Spleen (tissue), 11 donors: ENCODE data around the gene PRKAG3. TPM values are rescaled to one million over a fixed set of nuclear protein-coding genes. Genes with fewer than 3 reads are reported as not detected.
A peak's percentile ranks its signal among the peaks of the same experiment; 100 is the strongest.

ENCODE experiments used
- DNase-seq: peaks from one replicate; pipeline ENCODE4 v3.0.0-alpha.2; 2020
- H3K27ac ChIP-seq, 8 donors: fragments of 200-600 bp; sonication (generic) in 7 of 8; 1 replicate in 4 of 8; 2 replicates in 4 of 8; pipeline versions ENCODE4 v1.5.0 to v1.8.0; 2016 to 2021; ENCODE audit warnings: inconsistent platforms in 4 of 8, mild to moderate bottlenecking in 4 of 8, moderate library complexity in 1 of 8
- H3K27me3 ChIP-seq, 7 donors: fragments of 200-600 bp; sonication (generic) in 6 of 7; replicated peaks in 1 of 7; 1 replicate in 4 of 7; 2 replicates in 3 of 7; pipeline versions ENCODE4 v1.5.0 to v1.8.0; 2016 to 2021; ENCODE audit warnings: inconsistent platforms in 3 of 7, mild to moderate bottlenecking in 1 of 7
- H3K36me3 ChIP-seq, 6 donors: fragments of 200-600 bp; sonication (generic) in 5 of 6; 1 replicate in 4 of 6; 2 replicates in 2 of 6; pipeline versions ENCODE4 v1.5.0 to v1.8.0; 2016 to 2021; ENCODE audit warnings: inconsistent platforms in 2 of 6
- H3K4me1 ChIP-seq, 6 donors: fragments of 200-600 bp; sonication (generic) in 5 of 6; 1 replicate in 3 of 6; 2 replicates in 3 of 6; pipeline versions ENCODE4 v1.5.0 to v1.8.0; 2016 to 2021; ENCODE audit warnings: inconsistent platforms in 3 of 6
- H3K4me3 ChIP-seq, 8 donors: fragments of 200-600 bp; sonication (generic) in 7 of 8; 1 replicate in 4 of 8; 2 replicates in 4 of 8; pipeline versions ENCODE4 v1.5.0 to v1.8.0; 2016 to 2021; ENCODE audit warnings: inconsistent platforms in 4 of 8, mild to moderate bottlenecking in 4 of 8, moderate library complexity in 2 of 8
- H3K9me3 ChIP-seq, 8 donors: fragments of 200-600 bp; sonication (generic) in 7 of 8; 1 replicate in 4 of 8; 2 replicates in 4 of 8; pipeline versions ENCODE4 v1.5.0 to v1.8.0; 2016 to 2021; ENCODE audit warnings: inconsistent platforms in 4 of 8
- POLR2A ChIP-seq, 3 donors: fragments of 450-650 bp; IDR thresholded peaks; one replicate each; pipeline ENCODE4 v1.5.1; 2017; ENCODE audit warnings: antibody characterized with exemption in 3 of 3, mild to moderate bottlenecking in 1 of 3
- POLR2AphosphoS5 ChIP-seq, 3 donors: sonication (generic); formaldehyde crosslinking; IDR thresholded peaks; one replicate each; pipeline ENCODE4 v1.5.1; 2017; ENCODE audit warnings: antibody characterized with exemption in 3 of 3
- WGBS, 5 donors: extraction: QIAGEN DNeasy Blood & Tissue Kit in 3 of 5; methylation state at CpG; one replicate each; pipeline versions ENCODE4 v1.1.5 to v1.1.7; 2013 to 2018; 5-methylcytosine and 5-hydroxymethylcytosine counted together
- intact Hi-C: fragments of 100-400 bp; cut with DNase I; formaldehyde crosslinking; loops from one replicate; pipeline ENCODE4 v1.15.0; 2023; ENCODE audit warnings: low total_unique reads
- polyA plus RNA-seq, 3 donors: library from polyadenylated mRNA; stranded (reverse); fragments of 200-250 nt; gene quantifications; one replicate each; pipeline ENCODE4 v1.2.1, GENCODE V29; 2013
- total RNA-seq, 7 donors: library from RNA; depleted of rRNA in 3 of 7; stranded (reverse); fragments of >200 nt in 3 of 7; fragmentation: NEBNext Ultra II Directional in 4 of 7; extraction: Animal tissue kit (Norgen Biotek cat#: 25700) in 4 of 7; gene quantifications; one replicate each; pipeline versions ENCODE4 v1.1.0 to v1.2.1, GENCODE V29; 2016 to 2021
- TF ChIP-seq, protein P1 (sequence below), 11 experiments: fragments of 200-600 bp in 7 of 11; fragments of 450-650 bp in 4 of 11; sonication (generic) in 4 of 11; IDR thresholded peaks in 8 of 11; conservative IDR thresholded peaks in 3 of 11; 1 replicate in 7 of 11; 2 replicates in 4 of 11; pipeline versions ENCODE4 v1.4.0 to v1.8.0; 2016 to 2021; ENCODE audit warnings: antibody characterized with exemption in 11 of 11, inconsistent platforms in 4 of 11, mild to moderate bottlenecking in 1 of 11
- donor health status: healthy with polysubstance abuse.
- donor health status: DM: no; HTN: no; CAD: no; lungs with moderate emphysema.
- donor health status: DM: no; HTN: no; CAD: no.
- donor health status: Bipolar disorder and iron deficiency.
- donor health status: healthy.
- donor health status: DM: no; HTN: no; CAD: no.
- donor health status: DM: yes; HTN: yes; CAD: no.

PRKAG3 gene
- total and polyA plus RNA-seq, 10 donors, result not detected

DNA sequence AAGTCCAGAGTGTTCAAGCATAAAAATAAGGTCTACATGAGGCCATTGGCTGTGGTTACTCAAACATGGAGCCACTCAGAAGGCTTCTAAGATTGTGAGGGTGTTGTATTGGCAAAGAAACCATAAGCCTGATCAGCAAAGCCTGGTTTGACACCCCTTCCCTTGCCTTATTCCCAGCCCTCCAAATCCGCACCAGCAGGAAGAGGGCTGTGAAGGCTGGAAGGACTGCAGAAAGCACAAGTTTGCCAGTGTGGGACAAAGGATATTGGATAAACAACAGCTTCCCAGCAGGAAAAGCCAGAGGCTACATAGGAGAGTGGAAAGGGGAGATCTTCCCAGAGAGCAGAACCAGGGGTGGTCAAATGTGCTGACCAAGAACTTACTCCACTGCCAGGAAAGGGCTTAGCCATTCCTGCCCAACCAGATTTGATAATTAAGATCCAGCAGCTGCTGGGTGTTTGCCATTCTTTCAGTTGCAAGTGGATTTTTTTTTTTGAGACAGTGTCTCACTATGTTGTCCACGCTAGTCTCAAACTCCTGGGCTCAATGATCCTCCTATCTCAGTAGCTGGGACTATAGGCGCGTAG, 1.5 kb upstream of the PRKAG3 start:
- Histone ChIP-seq H3K36me3 (no peaks in the 10 kb centered on the region), H3K27me3 (peaks cover 0 to 75% (median 0%) of the 10 kb centered on the region in 7 donors), H3K4me1 (no peaks in the 10 kb centered on the region), H3K27ac (peak overlapping the region in 2 of 8 donors; percentile 22 to 60), H3K4me3 (no peak overlapping the region), H3K9me3 (peaks cover 0 to 14% (median 11%) of the 10 kb centered on the region in 8 donors)
- intact Hi-C loops, result no loop called here
- DNase-seq, result no peak
- TF ChIP-seq POLR2AphosphoS5 (IDR thresholded peaks at IDR 0.05) (no peak), POLR2A (IDR thresholded peaks at IDR 0.05) (no peak)
- TF ChIP-seq, protein P1, sequence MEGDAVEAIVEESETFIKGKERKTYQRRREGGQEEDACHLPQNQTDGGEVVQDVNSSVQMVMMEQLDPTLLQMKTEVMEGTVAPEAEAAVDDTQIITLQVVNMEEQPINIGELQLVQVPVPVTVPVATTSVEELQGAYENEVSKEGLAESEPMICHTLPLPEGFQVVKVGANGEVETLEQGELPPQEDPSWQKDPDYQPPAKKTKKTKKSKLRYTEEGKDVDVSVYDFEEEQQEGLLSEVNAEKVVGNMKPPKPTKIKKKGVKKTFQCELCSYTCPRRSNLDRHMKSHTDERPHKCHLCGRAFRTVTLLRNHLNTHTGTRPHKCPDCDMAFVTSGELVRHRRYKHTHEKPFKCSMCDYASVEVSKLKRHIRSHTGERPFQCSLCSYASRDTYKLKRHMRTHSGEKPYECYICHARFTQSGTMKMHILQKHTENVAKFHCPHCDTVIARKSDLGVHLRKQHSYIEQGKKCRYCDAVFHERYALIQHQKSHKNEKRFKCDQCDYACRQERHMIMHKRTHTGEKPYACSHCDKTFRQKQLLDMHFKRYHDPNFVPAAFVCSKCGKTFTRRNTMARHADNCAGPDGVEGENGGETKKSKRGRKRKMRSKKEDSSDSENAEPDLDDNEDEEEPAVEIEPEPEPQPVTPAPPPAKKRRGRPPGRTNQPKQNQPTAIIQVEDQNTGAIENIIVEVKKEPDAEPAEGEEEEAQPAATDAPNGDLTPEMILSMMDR (IDR thresholded peaks at IDR 0.05 in 8 of 11, conservative IDR thresholded peaks at IDR 0.05 in 3 of 11), result no peak
- 74 to 91% (median 84%) methylated on average over 4 of the region's 4 CpGs for WGBS, 5 donors

DNA sequence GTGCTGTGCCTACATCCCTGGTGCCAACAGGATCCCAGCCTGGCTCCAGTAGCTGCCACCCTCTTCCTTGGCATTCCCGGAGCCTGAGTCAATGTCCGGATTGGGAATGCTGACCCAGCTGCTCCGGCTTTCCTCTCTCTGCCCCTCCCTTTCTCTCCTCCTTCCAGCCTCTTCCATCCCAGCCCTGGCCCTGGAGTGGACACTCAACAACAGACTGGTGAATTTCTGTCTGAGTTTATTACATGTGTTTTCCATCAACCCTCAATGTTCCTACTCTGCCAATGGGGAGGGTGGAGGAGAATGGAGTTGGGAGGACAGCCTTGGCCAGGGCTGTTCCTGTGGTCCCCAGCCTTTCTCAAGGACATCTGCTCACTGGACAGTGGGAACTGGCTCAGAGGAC, 917 bp upstream of the PRKAG3 start:
- peak overlapping the region in 2 of 8 donors; percentile 22 to 60 for H3K27ac ChIP-seq
- WGBS, 5 donors, result 37 to 71% (median 61%) methylated on average over 3 of the region's 3 CpGs
- intact Hi-C loops, result no loop called here
- TF ChIP-seq, protein P1 (IDR thresholded peaks at IDR 0.05 in 8 of 11, conservative IDR thresholded peaks at IDR 0.05 in 3 of 11), result no peak
- TF ChIP-seq POLR2AphosphoS5 (IDR thresholded peaks at IDR 0.05) (no peak), POLR2A (IDR thresholded peaks at IDR 0.05) (no peak)
- H3K4me1 ChIP-seq, result no peaks in the 10 kb centered on the region
- H3K36me3 ChIP-seq, result no peaks in the 10 kb centered on the region
- no peak overlapping the region for H3K4me3 ChIP-seq
- peak; percentile 44 for DNase-seq
- peaks cover 0 to 81% (median 0%) of the 10 kb centered on the region in 7 donors for H3K27me3 ChIP-seq
- H3K9me3 ChIP-seq, result peaks cover 0 to 8% (median 6%) of the 10 kb centered on the region in 8 donors

DNA sequence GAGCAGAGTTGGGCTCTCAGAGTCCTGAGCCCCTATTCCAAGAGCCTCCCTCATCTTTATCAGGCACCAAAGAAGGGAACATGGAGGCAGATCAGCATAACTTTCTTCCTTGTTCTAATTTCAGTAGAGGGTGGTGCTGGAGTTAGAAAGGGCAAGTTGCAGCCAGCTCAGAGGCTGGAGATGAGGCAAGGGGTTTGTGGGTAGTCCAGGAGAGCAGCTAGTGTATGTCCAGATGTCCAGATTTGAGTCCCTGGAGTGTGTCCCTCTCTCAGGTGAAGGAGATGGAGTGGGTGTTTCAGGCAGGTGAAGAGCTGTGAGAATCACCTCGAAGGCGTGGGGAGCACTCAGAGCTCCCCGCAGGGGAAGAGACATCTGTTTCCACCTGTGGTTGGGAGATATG, 478 bp upstream of the PRKAG3 start:
- whole genome bisulfite sequencing, 5 donors, result 65 to 89% (median 71%) methylated on average over 3 of the region's 3 CpGs
- TF ChIP-seq POLR2A (IDR thresholded peaks at IDR 0.05) (no peak), POLR2AphosphoS5 (IDR thresholded peaks at IDR 0.05) (no peak)
- TF ChIP-seq, protein P1 (IDR thresholded peaks at IDR 0.05 in 8 of 11, conservative IDR thresholded peaks at IDR 0.05 in 3 of 11), result no peak
- intact Hi-C loops, result no loop called here

DNA sequence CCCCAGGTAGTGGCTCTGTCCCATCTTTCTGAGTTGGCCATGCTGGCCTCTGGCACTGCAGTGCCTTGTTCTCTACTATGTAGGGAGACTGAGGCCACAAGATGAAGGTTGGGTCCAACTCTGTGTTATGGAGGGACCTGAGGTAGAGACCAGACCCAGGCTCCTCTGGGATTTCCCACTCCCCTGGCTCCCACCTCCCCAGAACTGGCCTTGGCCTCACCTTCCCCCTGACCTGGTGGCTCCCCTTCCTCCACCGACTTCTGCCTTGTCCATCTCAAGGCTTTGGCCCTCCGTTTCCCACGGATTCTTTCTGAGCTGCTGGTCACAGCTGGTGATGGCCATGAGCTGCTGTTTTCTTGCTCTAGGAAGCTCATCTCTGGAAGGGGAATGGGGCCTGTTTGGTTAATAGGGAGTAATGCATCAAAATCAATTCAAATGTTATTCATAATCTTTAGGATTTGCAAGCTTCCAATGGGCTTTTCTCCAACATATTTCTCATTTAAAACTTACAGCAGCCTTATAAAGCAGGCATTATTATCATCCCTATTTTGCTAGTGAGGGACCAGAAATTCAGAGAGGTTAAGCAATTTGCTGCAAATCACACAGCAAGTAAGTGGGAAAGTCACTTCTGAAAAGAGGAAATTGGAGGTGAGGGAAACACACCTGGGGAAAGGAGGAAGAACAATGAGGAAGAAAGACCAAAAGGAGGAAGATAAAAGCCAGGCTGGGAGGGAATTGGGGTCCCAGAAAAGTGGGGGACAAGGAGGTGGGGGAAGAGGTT, 887 bp downstream of the PRKAG3 start:
- TF ChIP-seq POLR2A (IDR thresholded peaks at IDR 0.05) (no peak), POLR2AphosphoS5 (IDR thresholded peaks at IDR 0.05) (no peak)
- H3K27me3 ChIP-seq, result peaks cover 0 to 65% (median 0%) of the 10 kb centered on the region in 7 donors
- DNase-seq, result no peak
- 55 to 69% (median 65%) methylated on average over 3 of the region's 3 CpGs for WGBS, 5 donors
- no peaks in the 10 kb centered on the region for H3K9me3 ChIP-seq
- intact Hi-C loops, result no loop called here
- peaks cover 0 to 2% (median 0%) of the 10 kb centered on the region in 6 donors for H3K4me1 ChIP-seq
- H3K36me3 ChIP-seq, result no peaks in the 10 kb centered on the region
- no peak overlapping the region for H3K4me3 ChIP-seq
- no peak overlapping the region for H3K27ac ChIP-seq

More for the DNA sequence above, 478 bp upstream of the PRKAG3 start:
- Histone ChIP-seq H3K9me3 (peaks cover 0 to 4% (median 2%) of the 10 kb centered on the region in 8 donors), H3K4me1 (no peaks in the 10 kb centered on the region), H3K36me3 (no peaks in the 10 kb centered on the region), H3K4me3 (no peak overlapping the region), H3K27me3 (peaks cover 0 to 77% (median 0%) of the 10 kb centered on the region in 7 donors), H3K27ac (peak overlapping the region in 1 of 8 donors; percentile 60)
- peak; percentile 14 for DNase-seq
